Activated B cell treated with CpG ODN at 0.5 μM for 24 hours (primary cell): ENCODE measurements around the gene ZDHHC3. TPM values are rescaled to one million over a fixed set of nuclear protein-coding genes. Genes with fewer than 3 reads are reported as not detected.
A peak's percentile ranks its signal among the peaks of the same experiment; 100 is the strongest.
"Not testable (repeated sequence)": the region's sequence is repeated elsewhere in the genome, so short reads cannot be mapped to it uniquely, and the experiment has no call there.

Experiments used
- ATAC-seq: fragments of 200-7000 bp; cut with Tn5 transposase; one replicate; pipeline ENCODE4 v1.10.0; 2021; ENCODE audit warnings: low read depth, mild to moderate bottlenecking, moderate library complexity
- CTCF ChIA-PET: fragments of 350-600 bp; sonication (Branson Sonifier 250); formaldehyde crosslinking; loops from one replicate; lab custom pipeline; 2021; ENCODE audit warnings: antibody characterized with exemption; lab: Charles Lee
- POLR2A ChIA-PET: fragments of 350-600 bp; sonication (Branson Sonifier 250); formaldehyde crosslinking; loops from one replicate; lab custom pipeline; 2021; ENCODE audit warnings: antibody characterized with exemption; lab: Charles Lee
- DNase-seq: peaks from one replicate; pipeline ENCODE4 v3.0.0; 2022
- H3K27ac Mint-ChIP-seq: one replicate; pipeline ENCODE4 v1.8.0; 2020; ENCODE audit warnings: mixed read lengths
- H3K27me3 Mint-ChIP-seq: one replicate; pipeline ENCODE4 v1.8.0; 2021; ENCODE audit warnings: mixed read lengths
- H3K36me3 Mint-ChIP-seq: one replicate; pipeline ENCODE4 v1.8.0; 2021; ENCODE audit warnings: low read depth, mixed read lengths
- H3K4me1 Mint-ChIP-seq: one replicate; pipeline ENCODE4 v1.8.0; 2021; ENCODE audit warnings: mixed read lengths
- H3K4me3 Mint-ChIP-seq: one replicate; pipeline ENCODE4 v1.8.0; 2020; ENCODE audit warnings: mild to moderate bottlenecking, mixed read lengths
- H3K9me3 Mint-ChIP-seq: one replicate; pipeline ENCODE4 v1.8.0; 2020; ENCODE audit warnings: mixed read lengths
- CTCF ChIP-seq: fragments of 200-600 bp; IDR thresholded peaks from one replicate; pipeline ENCODE4 v1.8.0; 2022; ENCODE audit warnings: antibody characterized with exemption, mild to moderate bottlenecking
- intact Hi-C: fragments of 100-400 bp; cut with micrococcal nuclease; formaldehyde crosslinking; loops from one replicate; pipeline ENCODE4 v1.15.1; 2024
- total RNA-seq: library from RNA; stranded (reverse); gene quantifications from 2 replicates; pipeline ENCODE4 v1.2.3, GENCODE V29; 2022

The ZDHHC3 gene
- total RNA-seq, 1 donor from 2014 or later: 43.4 TPM

- no peak for DNase-seq
- Mint-ChIP-seq H3K27ac (no peak overlapping the region), H3K27me3 (no peaks in the 10 kb centered on the region), H3K9me3 (no peaks in the 10 kb centered on the region), H3K36me3 (peaks cover 41% of the 10 kb centered on the region), H3K4me1 (peaks cover 30% of the 10 kb centered on the region), H3K4me3 (no peak overlapping the region)
- ChIA-PET POLR2A (interaction anchor here (0.7 kb wide), 1 partner anchor 10 kb away, joined by 3 read pairs; no protein-coding TSS in a partner anchor), CTCF (interaction anchor here (2.1 kb wide), 1 partner anchor 73 kb away, joined by 7 read pairs; no protein-coding TSS in a partner anchor)
- no peak for ATAC-seq
- no peak for TF ChIP-seq CTCF
- intact Hi-C loops: no loop called here
Observed at GRCh38 chr3:44987332-44987731, 11.4 kb upstream of the ZDHHC3 start.

GRCh38 chr3:44986330-44986729 is 10.4 kb upstream of the ZDHHC3 start:
- H3K4me3 Mint-ChIP-seq, H3K9me3 Mint-ChIP-seq, H3K27ac Mint-ChIP-seq, DNase-seq, ATAC-seq, H3K27me3 Mint-ChIP-seq, intact Hi-C loops: not testable (repeated sequence)
- POLR2A ChIA-PET: interaction anchor here (0.7 kb wide), 1 partner anchor 819 kb away, joined by 3 read pairs; no protein-coding TSS in a partner anchor
- Mint-ChIP-seq H3K36me3 (peaks cover 32% of the 10 kb centered on the region), H3K4me1 (peaks cover 40% of the 10 kb centered on the region)
- CTCF ChIA-PET: interaction anchor here (0.6 kb wide), 1 partner anchor 25 kb away, joined by 3 read pairs; no protein-coding TSS in a partner anchor

- DNase-seq (no peak), ATAC-seq (peak; percentile 28)
- Mint-ChIP-seq H3K9me3 (no peaks in the 10 kb centered on the region), H3K4me3 (no peak overlapping the region), H3K36me3 (peaks cover 19% of the 10 kb centered on the region), H3K4me1 (peaks cover 54% of the 10 kb centered on the region), H3K27ac (peak overlapping the region; percentile 18), H3K27me3 (no peaks in the 10 kb centered on the region)
- TF ChIP-seq CTCF: no peak
- ChIA-PET POLR2A (interaction anchor here (0.7 kb wide), 1 partner anchor 498 kb away, joined by 5 read pairs; no protein-coding TSS in a partner anchor), CTCF (interaction anchor here (1.4 kb wide), 1 partner anchor 8 kb away, joined by 3 read pairs; the partner anchor contains the start of genes EXOSC7 and ZDHHC3)
- intact Hi-C loops: no loop called here
Observed at GRCh38 chr3:44984335-44984734, 8.4 kb upstream of the ZDHHC3 start.

- Mint-ChIP-seq H3K27ac (no peak overlapping the region), H3K4me3 (no peak overlapping the region)
Observed at GRCh38 chr3:44983484-44983941, 7.5 kb upstream of the ZDHHC3 start.

GRCh38 chr3:44982817-44983216 is 6.8 kb upstream of the ZDHHC3 start:
- TF ChIP-seq CTCF: no peak
- CTCF ChIA-PET: no interaction called here
- POLR2A ChIA-PET: no interaction called here
- H3K27ac Mint-ChIP-seq: no peak overlapping the region
- intact Hi-C loops: no loop called here
- no peaks in the 10 kb centered on the region for H3K9me3 Mint-ChIP-seq
- peaks cover 16% of the 10 kb centered on the region for H3K36me3 Mint-ChIP-seq
- DNase-seq (no peak), ATAC-seq (no peak)
- H3K4me3 Mint-ChIP-seq: no peak overlapping the region
- H3K4me1 Mint-ChIP-seq: peaks cover 61% of the 10 kb centered on the region
- H3K27me3 Mint-ChIP-seq: no peaks in the 10 kb centered on the region

More at GRCh38 chr3:44983484-44983941, 7.5 kb upstream of the ZDHHC3 start:
- ChIA-PET CTCF (no interaction called here), POLR2A (no interaction called here)
- intact Hi-C loops: no loop called here
- H3K4me1 Mint-ChIP-seq: peaks cover 57% of the 10 kb centered on the region
- no peaks in the 10 kb centered on the region for H3K9me3 Mint-ChIP-seq
- DNase-seq: no peak
- no peak for TF ChIP-seq CTCF
- no peaks in the 10 kb centered on the region for H3K27me3 Mint-ChIP-seq
- no peak for ATAC-seq
- H3K36me3 Mint-ChIP-seq: peaks cover 13% of the 10 kb centered on the region
